Esophagus (tissue), 2 donors: ENCODE results near the gene VSIG4. TPM values are rescaled to one million over a fixed set of nuclear protein-coding genes. Genes with fewer than 3 reads are reported as not detected.

Experiments used
- H3K27ac ChIP-seq, 2 donors: one replicate each; pipeline ENCODE4 v1.5.1; 2013; ENCODE audit warnings: low read depth in 2 of 2, mild to moderate bottlenecking in 2 of 2, inconsistent platforms in 1 of 2, low read length in 1 of 2, moderate library complexity in 1 of 2
- H3K27me3 ChIP-seq, 2 donors: one replicate each; pipeline ENCODE4 v1.6.1; 2013; ENCODE audit warnings: low read length in 2 of 2, control low read depth in 1 of 2, mild to moderate bottlenecking in 1 of 2; ENCODE audit not compliant: insufficient read depth in 2 of 2, control insufficient read depth in 1 of 2
- H3K36me3 ChIP-seq, 2 donors: one replicate each; pipeline ENCODE4 v1.6.1; 2013; ENCODE audit warnings: low read length in 1 of 2; ENCODE audit not compliant: control insufficient read depth in 2 of 2, insufficient read depth in 2 of 2
- H3K4me1 ChIP-seq, 2 donors: one replicate each; pipeline ENCODE4 v1.6.1; 2013; ENCODE audit warnings: low read length in 1 of 2; ENCODE audit not compliant: control insufficient read depth in 2 of 2, insufficient read depth in 2 of 2
- H3K4me3 ChIP-seq, 2 donors: one replicate each; pipeline ENCODE4 v1.5.1; 2013; ENCODE audit warnings: low read length in 2 of 2, mild to moderate bottlenecking in 2 of 2, low read depth in 1 of 2, moderate library complexity in 1 of 2
- H3K9me3 ChIP-seq, 2 donors: one replicate each; pipeline ENCODE4 v1.6.1; 2013; ENCODE audit warnings: mild to moderate bottlenecking in 2 of 2, low read depth in 1 of 2, low read length in 1 of 2, moderate library complexity in 1 of 2; ENCODE audit not compliant: control insufficient read depth in 2 of 2, insufficient read depth in 1 of 2
- WGBS, 2 donors: extraction: QIAGEN DNeasy Blood & Tissue Kit; methylation state at CpG; one replicate each; pipeline ENCODE4 v1.1.7; 2013; 5-methylcytosine and 5-hydroxymethylcytosine counted together
- polyA plus RNA-seq, 2 donors: library from polyadenylated mRNA; stranded (reverse); fragments of 200-250 nt; gene quantifications; one replicate each; pipeline ENCODE4 v1.2.3, GENCODE V29; 2013
- donor health status: healthy with polysubstance abuse.
- donor health status: Bipolar disorder and iron deficiency.

Gene VSIG4
- polyA plus RNA-seq, 2 donors, result 4.0 to 5.1 TPM

DNA sequence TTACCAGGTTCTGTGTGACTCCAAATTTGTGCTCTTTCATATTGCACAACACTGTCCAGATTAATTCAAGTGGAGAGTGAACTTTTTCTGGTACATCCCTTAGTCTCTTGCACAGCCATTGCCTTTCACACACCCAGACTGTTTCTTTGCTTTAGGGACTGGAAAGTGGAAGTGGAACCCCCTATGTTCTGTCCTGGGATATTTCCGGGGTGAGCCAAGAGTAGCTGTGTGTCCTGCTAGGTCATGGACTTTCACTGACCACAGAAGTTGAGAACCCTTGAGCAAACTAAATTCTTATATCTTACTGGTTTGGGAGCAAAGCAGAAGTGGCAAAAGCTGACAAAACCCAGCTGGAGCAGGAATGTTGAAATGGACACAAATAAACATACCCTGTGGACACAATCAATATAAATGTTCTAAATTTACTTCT, 10.3 kb upstream of the VSIG4 start:
- Histone ChIP-seq H3K4me3 (no peak overlapping the region), H3K4me1 (no peaks in the 10 kb centered on the region), H3K27ac (no peak overlapping the region), H3K9me3 (no peaks in the 10 kb centered on the region), H3K27me3 (no peaks in the 10 kb centered on the region), H3K36me3 (no peaks in the 10 kb centered on the region)
- WGBS, 2 donors, result 77 to 79% methylated on average over 1 of the region's 1 CpG

DNA sequence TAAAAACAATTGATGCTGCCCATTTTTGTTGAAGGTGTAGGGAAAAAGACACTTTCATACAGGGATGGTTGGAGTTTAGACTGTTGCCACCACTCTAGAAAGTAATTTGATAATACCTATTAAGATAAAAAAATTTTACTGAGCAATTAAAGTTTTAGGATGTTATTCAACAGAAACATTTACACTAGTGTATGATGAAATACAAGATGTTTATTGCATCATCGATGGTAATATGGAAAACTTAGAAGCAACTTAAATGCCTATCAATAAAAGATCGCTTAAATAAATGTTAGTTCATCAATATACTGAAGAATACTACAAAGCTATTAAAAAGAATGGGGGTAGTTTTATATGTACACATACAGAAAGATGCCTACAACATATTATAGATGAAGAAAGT, 9.2 kb upstream of the VSIG4 start:
- Histone ChIP-seq H3K27me3 (no peaks in the 10 kb centered on the region), H3K27ac (no peak overlapping the region), H3K4me3 (no peak overlapping the region), H3K9me3 (no peaks in the 10 kb centered on the region), H3K4me1 (no peaks in the 10 kb centered on the region), H3K36me3 (no peaks in the 10 kb centered on the region)
- 71 to 94% methylated on average over 2 of the region's 2 CpGs for WGBS, 2 donors

DNA sequence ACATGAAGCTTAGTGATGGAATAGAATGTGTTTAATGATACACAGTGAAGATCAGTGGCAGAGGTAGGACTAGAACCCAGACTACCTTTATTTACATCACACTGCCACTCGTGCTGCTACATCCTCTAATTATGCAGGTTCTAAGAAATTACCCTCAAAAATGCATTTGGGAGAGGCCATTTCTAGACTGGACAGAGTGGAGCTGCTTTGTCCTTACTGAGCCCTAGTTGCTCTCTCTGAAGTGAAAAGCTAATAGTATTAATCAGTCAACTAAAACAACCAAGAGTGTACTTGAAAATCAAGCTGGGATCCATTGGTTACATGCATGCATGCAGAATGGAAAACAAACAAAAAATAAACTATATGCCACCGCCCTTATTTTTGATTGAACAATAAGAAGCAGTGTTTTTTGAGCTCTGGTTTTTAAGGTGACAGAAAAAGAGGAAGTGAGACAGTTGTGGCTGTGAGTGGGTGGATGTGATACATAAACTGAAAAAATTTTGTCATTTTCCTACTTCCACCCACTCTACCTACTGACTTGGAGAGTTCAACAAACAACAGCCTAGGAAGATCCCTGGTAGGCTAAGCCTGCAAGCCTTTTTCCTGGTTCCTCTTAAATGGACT, 6.8 kb upstream of the VSIG4 start:
- no peaks in the 10 kb centered on the region for H3K27me3 ChIP-seq
- 28 to 65% methylated on average over 2 of the region's 2 CpGs for WGBS, 2 donors
- no peaks in the 10 kb centered on the region for H3K9me3 ChIP-seq
- H3K27ac ChIP-seq, result no peak overlapping the region
- H3K36me3 ChIP-seq, result no peaks in the 10 kb centered on the region
- no peak overlapping the region for H3K4me3 ChIP-seq
- no peaks in the 10 kb centered on the region for H3K4me1 ChIP-seq

DNA sequence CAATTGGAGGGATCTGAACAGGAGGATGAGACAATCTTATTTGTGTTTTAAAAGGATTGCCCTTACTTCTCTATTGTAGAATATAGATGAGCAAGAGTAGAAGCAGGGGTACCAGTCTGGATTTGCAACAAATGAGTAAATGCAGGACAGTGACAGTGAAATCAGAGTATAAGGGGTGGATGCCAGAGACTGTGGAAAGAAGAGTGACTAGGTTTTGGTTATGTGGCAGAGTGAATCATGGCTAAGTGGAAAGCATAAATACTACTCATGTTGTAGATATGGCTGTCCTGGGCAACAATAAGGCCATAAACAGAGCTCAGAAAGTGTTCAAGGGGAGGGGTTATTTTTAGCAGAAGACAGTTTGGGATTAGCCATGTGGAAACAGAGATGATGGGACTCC, 6.0 kb upstream of the VSIG4 start:
- Histone ChIP-seq H3K4me3 (no peak overlapping the region), H3K36me3 (no peaks in the 10 kb centered on the region), H3K9me3 (no peaks in the 10 kb centered on the region), H3K27me3 (no peaks in the 10 kb centered on the region), H3K27ac (no peak overlapping the region), H3K4me1 (no peaks in the 10 kb centered on the region)

DNA sequence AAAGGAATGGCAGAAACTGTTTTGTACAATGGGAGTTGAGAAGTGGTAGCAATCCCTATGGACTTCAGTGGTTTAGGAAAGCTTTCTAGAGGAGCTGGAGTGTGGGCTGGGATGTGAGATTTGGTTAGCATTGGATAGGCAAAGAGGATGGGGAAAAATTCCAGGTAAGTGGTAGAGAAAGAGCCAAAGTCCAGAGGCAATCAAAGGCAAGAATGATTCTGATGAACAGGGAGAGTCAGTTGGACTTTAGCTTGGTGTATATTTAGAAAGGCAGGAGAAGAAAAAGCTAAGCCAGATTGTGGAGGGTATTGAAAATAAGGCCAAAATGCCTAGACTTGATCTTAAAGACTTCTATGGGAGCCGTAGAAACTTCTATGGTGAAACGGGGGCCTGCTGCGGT, 3.7 kb upstream of the VSIG4 start:
- H3K4me1 ChIP-seq, result no peaks in the 10 kb centered on the region
- no peak overlapping the region for H3K4me3 ChIP-seq
- H3K27me3 ChIP-seq, result peaks cover 0 to 8% of the 10 kb centered on the region in 2 donors
- no peaks in the 10 kb centered on the region for H3K9me3 ChIP-seq
- no peaks in the 10 kb centered on the region for H3K36me3 ChIP-seq
- no peak overlapping the region for H3K27ac ChIP-seq
- WGBS, 2 donors, result 78 to 98% methylated on average over 3 of the region's 3 CpGs

DNA sequence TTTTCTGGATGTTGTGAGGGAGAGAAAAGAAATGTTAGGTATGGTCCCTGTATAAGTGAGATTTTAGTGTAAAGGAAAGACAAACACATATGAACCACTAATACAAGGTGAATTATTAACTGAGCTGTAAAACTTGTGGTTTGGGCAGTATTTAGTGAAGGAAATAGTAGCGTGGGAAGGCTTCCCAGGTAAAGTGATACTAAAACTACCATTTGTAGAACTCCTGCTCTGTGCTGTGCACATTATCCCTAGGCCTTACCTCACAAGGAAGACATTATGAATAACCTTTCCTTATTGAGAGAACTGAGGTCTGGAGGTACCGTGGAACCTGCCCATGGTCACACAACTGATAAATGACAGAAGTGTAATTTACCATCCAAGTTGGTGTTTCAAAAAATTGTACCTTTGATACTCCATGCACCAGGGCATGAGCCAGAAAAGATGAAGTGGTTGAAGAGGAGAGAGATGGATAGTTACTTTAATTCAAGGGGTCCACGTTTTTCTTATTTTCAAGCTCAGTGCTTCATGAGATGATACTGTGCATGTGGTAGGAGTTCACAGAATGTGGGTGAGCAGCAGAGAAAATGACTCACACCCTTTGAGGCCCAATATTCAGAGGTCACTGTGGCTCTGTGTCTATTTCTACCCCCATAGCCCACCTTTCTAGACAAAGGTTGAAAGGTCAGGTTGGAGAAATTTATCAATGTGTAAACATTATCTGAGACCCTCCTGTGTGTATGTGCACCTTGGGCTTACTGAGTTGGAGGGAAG, 2.6 kb upstream of the VSIG4 start:
- no peaks in the 10 kb centered on the region for H3K36me3 ChIP-seq
- no peak overlapping the region for H3K4me3 ChIP-seq
- H3K27me3 ChIP-seq, result peaks cover 0 to 8% of the 10 kb centered on the region in 2 donors
- H3K9me3 ChIP-seq, result no peaks in the 10 kb centered on the region
- 50 to 71% methylated on average over 3 of the region's 3 CpGs for WGBS, 2 donors
- H3K4me1 ChIP-seq, result no peaks in the 10 kb centered on the region
- H3K27ac ChIP-seq, result no peak overlapping the region

DNA sequence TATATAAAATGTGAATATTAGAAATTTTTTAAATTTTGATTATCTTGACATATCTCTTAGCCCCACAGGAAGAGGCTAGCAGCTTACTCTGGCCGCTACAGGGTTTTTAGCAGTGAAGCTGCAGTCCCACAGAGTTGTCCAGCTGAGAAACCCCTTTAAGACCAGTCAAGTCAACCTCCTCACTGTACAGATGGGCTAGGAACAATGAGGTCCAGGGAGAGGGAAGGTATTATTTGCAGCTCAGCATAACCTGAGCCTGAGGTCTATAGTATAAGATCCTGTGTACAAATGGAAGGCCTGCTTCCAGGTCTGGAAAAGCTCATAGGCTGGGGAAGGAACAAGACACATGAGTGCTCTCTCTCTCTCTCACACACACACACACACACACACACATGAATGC, 1.8 kb downstream of the VSIG4 start:
- no peak overlapping the region for H3K27ac ChIP-seq
- H3K4me1 ChIP-seq, result no peaks in the 10 kb centered on the region
- no peak overlapping the region for H3K4me3 ChIP-seq
- no peaks in the 10 kb centered on the region for H3K36me3 ChIP-seq
- WGBS, 2 donors, result 84 to 90% methylated on average over 1 of the region's 1 CpG
- H3K27me3 ChIP-seq, result peaks cover 0 to 11% of the 10 kb centered on the region in 2 donors
- H3K9me3 ChIP-seq, result no peaks in the 10 kb centered on the region

DNA sequence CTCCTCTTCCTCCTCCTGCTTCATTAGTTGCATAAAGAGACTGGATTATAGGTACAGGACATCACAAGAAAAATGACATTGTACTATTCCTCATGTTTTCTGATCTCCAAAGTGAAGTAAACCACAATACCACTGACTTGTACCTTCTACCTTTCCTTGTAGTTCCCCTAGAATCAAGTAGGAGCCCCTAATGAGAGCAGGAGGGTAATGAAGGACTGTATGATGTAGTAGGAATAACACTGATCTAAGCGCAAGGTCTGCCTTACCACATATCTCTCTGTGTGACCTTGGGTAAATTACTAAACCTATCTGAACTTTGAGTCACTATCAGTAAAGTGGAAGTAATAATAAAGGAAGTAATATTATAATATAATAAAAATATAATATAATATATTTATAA, 3.6 kb downstream of the VSIG4 start:
- 92 to 100% methylated on average over 1 of the region's 1 CpG for WGBS, 2 donors
- Histone ChIP-seq H3K4me1 (no peaks in the 10 kb centered on the region), H3K36me3 (no peaks in the 10 kb centered on the region), H3K27me3 (peaks cover 0 to 11% of the 10 kb centered on the region in 2 donors), H3K4me3 (no peak overlapping the region), H3K9me3 (no peaks in the 10 kb centered on the region), H3K27ac (no peak overlapping the region)

DNA sequence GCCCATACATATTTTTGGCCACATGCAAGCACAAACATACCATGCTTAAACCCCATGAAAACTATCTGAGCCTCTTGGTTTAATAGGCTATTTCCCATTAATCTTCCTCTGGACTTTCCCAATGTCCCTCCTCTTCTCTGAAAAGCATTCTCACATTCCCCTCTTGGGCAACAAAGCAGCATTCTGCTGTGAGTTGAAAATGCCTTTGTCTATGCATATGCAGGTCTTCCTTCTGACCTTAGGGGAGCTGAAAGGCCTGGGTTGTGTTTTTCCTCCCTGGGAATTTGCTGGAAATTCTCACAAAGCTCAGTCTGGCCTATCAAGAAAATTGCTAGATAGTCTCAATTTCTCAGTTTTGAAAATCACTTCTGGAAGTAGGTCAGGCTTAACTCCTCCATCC, 4.2 kb downstream of the VSIG4 start:
- Histone ChIP-seq H3K4me1 (no peaks in the 10 kb centered on the region), H3K9me3 (no peaks in the 10 kb centered on the region), H3K27ac (no peak overlapping the region), H3K4me3 (no peak overlapping the region), H3K36me3 (no peaks in the 10 kb centered on the region), H3K27me3 (peaks cover 0 to 11% of the 10 kb centered on the region in 2 donors)
